B cell (primary cell): Measurements from ENCODE around the gene HMBS.

Experiments used
- EZH2 ChIP-seq: IDR thresholded peaks from 2 replicates; pipeline ENCODE4 v1.6.1; 2012; ENCODE audit warnings: borderline replicate concordance, low read depth, mild to moderate bottlenecking, moderate library complexity, low read length; ENCODE audit not compliant: insufficient read depth, poor library complexity, severe bottlenecking
- TF ChIP-seq, protein P1 (sequence below): fragments of 200-600 bp; IDR thresholded peaks from one replicate; pipeline ENCODE4 v1.8.0; 2022; ENCODE audit warnings: antibody characterized with exemption, mild to moderate bottlenecking

DNA sequence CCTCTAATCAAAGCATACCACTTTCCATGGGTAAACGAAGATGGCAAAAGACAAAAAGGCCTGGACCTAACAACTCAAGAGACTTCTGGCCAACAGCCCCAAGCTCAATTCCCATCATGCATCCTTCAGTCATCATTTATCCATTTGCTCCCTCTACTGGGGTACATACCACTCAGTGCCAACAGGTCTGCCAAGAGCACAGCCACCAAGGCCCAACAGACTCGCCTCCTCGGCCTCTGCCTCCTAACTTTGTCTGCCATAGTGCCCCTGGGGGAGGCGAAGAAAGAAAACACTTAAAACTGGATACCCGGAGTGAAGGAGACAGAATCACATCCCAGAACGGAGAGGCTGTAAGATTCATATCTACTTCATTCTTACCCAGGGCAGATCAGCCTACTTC, 28.8 kb upstream of the HMBS start:
- TF ChIP-seq, protein P1, sequence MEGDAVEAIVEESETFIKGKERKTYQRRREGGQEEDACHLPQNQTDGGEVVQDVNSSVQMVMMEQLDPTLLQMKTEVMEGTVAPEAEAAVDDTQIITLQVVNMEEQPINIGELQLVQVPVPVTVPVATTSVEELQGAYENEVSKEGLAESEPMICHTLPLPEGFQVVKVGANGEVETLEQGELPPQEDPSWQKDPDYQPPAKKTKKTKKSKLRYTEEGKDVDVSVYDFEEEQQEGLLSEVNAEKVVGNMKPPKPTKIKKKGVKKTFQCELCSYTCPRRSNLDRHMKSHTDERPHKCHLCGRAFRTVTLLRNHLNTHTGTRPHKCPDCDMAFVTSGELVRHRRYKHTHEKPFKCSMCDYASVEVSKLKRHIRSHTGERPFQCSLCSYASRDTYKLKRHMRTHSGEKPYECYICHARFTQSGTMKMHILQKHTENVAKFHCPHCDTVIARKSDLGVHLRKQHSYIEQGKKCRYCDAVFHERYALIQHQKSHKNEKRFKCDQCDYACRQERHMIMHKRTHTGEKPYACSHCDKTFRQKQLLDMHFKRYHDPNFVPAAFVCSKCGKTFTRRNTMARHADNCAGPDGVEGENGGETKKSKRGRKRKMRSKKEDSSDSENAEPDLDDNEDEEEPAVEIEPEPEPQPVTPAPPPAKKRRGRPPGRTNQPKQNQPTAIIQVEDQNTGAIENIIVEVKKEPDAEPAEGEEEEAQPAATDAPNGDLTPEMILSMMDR = no peak
- TF ChIP-seq EZH2 = no peak
